Measurements from ENCODE around the gene FBXL20. TPM values are rescaled to one million over a fixed set of nuclear protein-coding genes. Genes with fewer than 3 reads are reported as not detected.

The FBXL20 gene
- total and polyA plus RNA-seq, 2 of the 8 experiments (the other 6 are each of a cell fraction or from before 2014, with no cell fraction given), result 5.5 to 11.0 TPM

GRCh38 chr17:39402890-39403605 is 1.6 kb upstream of the FBXL20 start:
- Histone ChIP-seq H3K14ac (ENCODE audit: insufficient read length) (no peak overlapping the region), H3K36me3 (ENCODE audit: control insufficient read depth in 2 of 4, insufficient read depth in 4 of 4, low read length in 3 of 4) (peaks cover 4 to 12% (median 7%) of the 10 kb centered on the region in 4 experiments; a peak in 6 of 8 replicates), H4K20me1 (replicated peaks in 1 of 2; ENCODE audit: control insufficient read depth in 1 of 2, insufficient read depth in 2 of 2, low read length in 2 of 2) (peaks cover 2 to 4% of the 10 kb centered on the region in 2 experiments), H2BK5ac (ENCODE audit: low read depth, low read length) (no peak overlapping the region), H2BK20ac (ENCODE audit: low read length) (no peak overlapping the region), H3K4me1 (replicated peaks in 1 of 4; ENCODE audit: control insufficient read depth in 3 of 4, insufficient read depth in 4 of 4, low read length in 3 of 4) (no peaks in the 10 kb centered on the region), H2BK15ac (ENCODE audit: low read length) (no peak overlapping the region), H3K23me2 (ENCODE audit: low read depth, low read length) (peaks cover 8% of the 10 kb centered on the region; the same call in 1 of the 2 replicates), H3K79me1 (ENCODE audit: low read depth, low read length) (peaks cover 3% of the 10 kb centered on the region; the same call in 1 of the 2 replicates), H3K18ac (ENCODE audit: extremely low read depth, low read length) (no peak overlapping the region), H3K4ac (replicated peaks; ENCODE audit: insufficient read length, low read depth, low read length) (no peak overlapping the region), H3K4me2 (ENCODE audit: insufficient read depth in 1 of 2, low read depth in 2 of 2, low read length in 2 of 2) (peak overlapping the region in 1 of 2 experiments; percentile 23; a peak in 2 of 4 replicates), H3K27me3 (replicated peaks in 1 of 4; ENCODE audit: control insufficient read depth in 3 of 4, extremely low read depth in 1 of 4, insufficient read depth in 3 of 4, low read length in 3 of 4) (no peaks in the 10 kb centered on the region), H3K9me3 (ENCODE audit: insufficient read depth in 2 of 2, low read depth in 1 of 2, low read length in 1 of 2) (no peaks in the 10 kb centered on the region), H3K27ac (ENCODE audit: low read depth, low read length) (no peak overlapping the region), H2AFZ (ENCODE audit: low read length) (no peak overlapping the region), H4K91ac (replicated peaks; ENCODE audit: insufficient read length, low read length) (no peak overlapping the region), H3K79me2 (ENCODE audit: control insufficient read depth in 1 of 2, insufficient read depth in 2 of 2, low read length in 2 of 2) (peaks cover 0 to 25% of the 10 kb centered on the region in 2 experiments; a peak in 3 of 4 replicates), H2BK12ac (ENCODE audit: low read depth, low read length) (no peak overlapping the region), H4K8ac (ENCODE audit: extremely low read depth, insufficient read depth, low read length) (no peak overlapping the region; the same call in 1 of the 2 replicates), H2AK5ac (ENCODE audit: low read depth, low read length) (no peak overlapping the region), H3K56ac (replicated peaks; ENCODE audit: insufficient read length, low read depth, low read length) (no peak overlapping the region), H2BK120ac (replicated peaks; ENCODE audit: low read depth, low read length) (no peak overlapping the region), H3K23ac (ENCODE audit: insufficient read length) (no peak overlapping the region), H3K4me3 (ENCODE audit: extremely low read depth in 1 of 4, insufficient read depth in 2 of 4, low read depth in 3 of 4, low read length in 4 of 4) (peak overlapping the region in 1 of 4 experiments; percentile 81; a peak in 2 of 8 replicates), H3K9ac (replicated peaks in 1 of 4; ENCODE audit: extremely low read depth in 1 of 4, low read depth in 3 of 4, low read length in 3 of 4) (no peak overlapping the region), H4K5ac (ENCODE audit: insufficient read length, low read depth, low read length) (no peak overlapping the region)
- ChIA-PET CTCF (ENCODE audit: partially characterized antibody) (interaction anchor here (1.6 kb wide), 1 partner anchor 132 kb away, joined by 5 read pairs; no protein-coding TSS in a partner anchor), POLR2A (ENCODE audit: partially characterized antibody) (interaction anchor here (0.7 to 3.6 kb wide), 11 partner anchors 9 to 293 kb away, joined by 3 to 20 read pairs (median 4); partner anchors contain the start of genes CDK12 and MED1)
- TF ChIP-seq CBX5 (IDR thresholded peaks at IDR 0.05; ENCODE audit: low read depth, low read length), result no peak
- TF ChIP-seq SIX5 (IDR thresholded peaks at IDR 0.05; ENCODE audit: low read depth, low read length), result no peak
- no peak for TF ChIP-seq GABPA (IDR thresholded peaks at IDR 0.05; ENCODE audit: borderline replicate concordance, insufficient read depth, low read length)
- no peak for TF ChIP-seq RAD21 (IDR thresholded peaks at IDR 0.05 in 1 of 2, conservative IDR thresholded peaks at IDR 0.05 in 1 of 2; ENCODE audit: low read depth in 2 of 2, low read length in 2 of 2)
- TF ChIP-seq SUZ12 (IDR thresholded peaks at IDR 0.05; ENCODE audit: low read length), result no peak
- no peak for TF ChIP-seq HDAC2 (IDR thresholded peaks at IDR 0.05; ENCODE audit: borderline replicate concordance in 1 of 2, low read depth in 2 of 2, low read length in 2 of 2)
- no peak for TF ChIP-seq EZH2 (IDR thresholded peaks at IDR 0.05; ENCODE audit: low read depth, low read length, severe bottlenecking)
- TF ChIP-seq ATF3 (IDR thresholded peaks at IDR 0.05; ENCODE audit: insufficient read depth, low read depth, low read length), result no peak
- no peak for TF ChIP-seq EP300 (IDR thresholded peaks at IDR 0.05; ENCODE audit: borderline replicate concordance in 1 of 2, low read depth in 2 of 2, low read length in 2 of 2)
- no peak for TF ChIP-seq SIRT6 (IDR thresholded peaks at IDR 0.05; ENCODE audit: low read length)
- DNase-seq (ENCODE audit: low read depth in 1 of 2, low spot score in 2 of 2) (no peak), FAIRE-seq (no peak)
- WGBS, 2 experiments (ENCODE audit: extremely low coverage in 1 of 2, insufficient coverage in 1 of 2, insufficient read length in 1 of 2, insufficient replicate concordance in 2 of 2, low coverage in 1 of 2, low lambda C conversion rate in 2 of 2, missing lambda C conversion rate in 1 of 2), result 78% methylated on average over 19 of the region's 22 CpGs; no CpG with 5 or more reads in 1 of the 2 experiments

Measured in H1 (cell line).